ENCODE results near the gene CCDC157. TPM values are rescaled to one million over a fixed set of nuclear protein-coding genes. Genes with fewer than 3 reads are reported as not detected.
A peak's percentile ranks its signal among the peaks of the same experiment; 100 is the strongest.

The CCDC157 gene
- total RNA-seq, 4 donors from 2014 or later, result 0.41 to 1.4 (median 1.1) TPM

- TF ChIP-seq POLR2A (IDR thresholded peaks at IDR 0.05), result no peak
- in situ Hi-C loops (cut with MboI; ENCODE audit: low sequenced_read_pairs in 4 of 4), result no loop called here
- H3K4me1 ChIP-seq, result no peaks in the 10 kb centered on the region
- DNase-seq (no peak), ATAC-seq (no peak)
- H3K4me3 ChIP-seq, result no peak overlapping the region
- H3K27me3 ChIP-seq, result no peaks in the 10 kb centered on the region
- H3K27ac ChIP-seq, result no peak overlapping the region
- no peaks in the 10 kb centered on the region for H3K9me3 ChIP-seq
- H3K36me3 ChIP-seq, result peaks cover 0 to 45% of the 10 kb centered on the region in 2 donors
- intact Hi-C loops (cut with DNase I; ENCODE audit: low total_unique reads), result no loop called here
These were observed 57.8 kb downstream of the CCDC157 start for GRCh38 chr22:30414525-30415047.

DNA sequence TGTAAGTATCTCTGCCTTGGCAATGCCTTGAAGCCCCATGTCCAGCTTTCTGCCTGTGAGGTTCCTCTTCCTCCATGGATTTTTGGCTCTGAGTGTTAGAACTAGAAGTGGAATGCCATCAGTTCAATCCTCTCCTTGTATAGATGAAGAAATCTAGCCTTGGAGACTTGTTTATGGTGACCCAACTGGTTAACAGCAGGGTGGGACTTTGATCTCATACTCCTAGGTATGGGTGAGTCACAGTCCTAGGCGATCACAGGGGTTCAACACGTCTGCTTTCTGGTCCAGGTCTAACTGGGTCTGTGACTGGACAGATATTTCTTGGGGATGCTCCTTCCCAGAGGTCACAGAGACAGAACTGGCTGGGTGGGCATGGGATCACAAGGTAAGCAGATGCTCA lies 59.6 kb downstream of the CCDC157 start:
- in situ Hi-C loops (cut with MboI; ENCODE audit: low sequenced_read_pairs in 4 of 4) (no loop called here), intact Hi-C loops (cut with DNase I; ENCODE audit: low total_unique reads) (no loop called here)
- H3K27me3 ChIP-seq, result no peaks in the 10 kb centered on the region

GRCh38 chr22:30416837-30417236 lies 60.0 kb downstream of the CCDC157 start:
- TF ChIP-seq POLR2A (IDR thresholded peaks at IDR 0.05), result no peak
- TF ChIP-seq, protein P1, sequence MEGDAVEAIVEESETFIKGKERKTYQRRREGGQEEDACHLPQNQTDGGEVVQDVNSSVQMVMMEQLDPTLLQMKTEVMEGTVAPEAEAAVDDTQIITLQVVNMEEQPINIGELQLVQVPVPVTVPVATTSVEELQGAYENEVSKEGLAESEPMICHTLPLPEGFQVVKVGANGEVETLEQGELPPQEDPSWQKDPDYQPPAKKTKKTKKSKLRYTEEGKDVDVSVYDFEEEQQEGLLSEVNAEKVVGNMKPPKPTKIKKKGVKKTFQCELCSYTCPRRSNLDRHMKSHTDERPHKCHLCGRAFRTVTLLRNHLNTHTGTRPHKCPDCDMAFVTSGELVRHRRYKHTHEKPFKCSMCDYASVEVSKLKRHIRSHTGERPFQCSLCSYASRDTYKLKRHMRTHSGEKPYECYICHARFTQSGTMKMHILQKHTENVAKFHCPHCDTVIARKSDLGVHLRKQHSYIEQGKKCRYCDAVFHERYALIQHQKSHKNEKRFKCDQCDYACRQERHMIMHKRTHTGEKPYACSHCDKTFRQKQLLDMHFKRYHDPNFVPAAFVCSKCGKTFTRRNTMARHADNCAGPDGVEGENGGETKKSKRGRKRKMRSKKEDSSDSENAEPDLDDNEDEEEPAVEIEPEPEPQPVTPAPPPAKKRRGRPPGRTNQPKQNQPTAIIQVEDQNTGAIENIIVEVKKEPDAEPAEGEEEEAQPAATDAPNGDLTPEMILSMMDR (IDR thresholded peaks at IDR 0.05 in 4 of 5, conservative IDR thresholded peaks at IDR 0.05 in 1 of 5), result no peak
- intact Hi-C loops (cut with DNase I; ENCODE audit: low total_unique reads) (no loop called here), in situ Hi-C loops (cut with MboI; ENCODE audit: low sequenced_read_pairs in 4 of 4) (no loop called here)
- Histone ChIP-seq H3K9me3 (no peaks in the 10 kb centered on the region), H3K27me3 (no peaks in the 10 kb centered on the region), H3K4me3 (no peak overlapping the region), H3K36me3 (peaks cover 0 to 46% of the 10 kb centered on the region in 2 donors), H3K4me1 (peaks cover 3 to 6% of the 10 kb centered on the region in 2 donors), H3K27ac (no peak overlapping the region)
- DNase-seq (no peak), ATAC-seq (no peak)

More for the DNA sequence above, 59.6 kb downstream of the CCDC157 start:
- TF ChIP-seq, protein P1 (IDR thresholded peaks at IDR 0.05 in 4 of 5, conservative IDR thresholded peaks at IDR 0.05 in 1 of 5), result no peak
- TF ChIP-seq POLR2A (IDR thresholded peaks at IDR 0.05), result no peak
- Histone ChIP-seq H3K4me3 (no peak overlapping the region), H3K4me1 (peaks cover 0 to 2% of the 10 kb centered on the region in 2 donors), H3K9me3 (no peaks in the 10 kb centered on the region), H3K27ac (no peak overlapping the region), H3K36me3 (peaks cover 0 to 46% of the 10 kb centered on the region in 2 donors)
- ATAC-seq (no peak), DNase-seq (no peak)

DNA sequence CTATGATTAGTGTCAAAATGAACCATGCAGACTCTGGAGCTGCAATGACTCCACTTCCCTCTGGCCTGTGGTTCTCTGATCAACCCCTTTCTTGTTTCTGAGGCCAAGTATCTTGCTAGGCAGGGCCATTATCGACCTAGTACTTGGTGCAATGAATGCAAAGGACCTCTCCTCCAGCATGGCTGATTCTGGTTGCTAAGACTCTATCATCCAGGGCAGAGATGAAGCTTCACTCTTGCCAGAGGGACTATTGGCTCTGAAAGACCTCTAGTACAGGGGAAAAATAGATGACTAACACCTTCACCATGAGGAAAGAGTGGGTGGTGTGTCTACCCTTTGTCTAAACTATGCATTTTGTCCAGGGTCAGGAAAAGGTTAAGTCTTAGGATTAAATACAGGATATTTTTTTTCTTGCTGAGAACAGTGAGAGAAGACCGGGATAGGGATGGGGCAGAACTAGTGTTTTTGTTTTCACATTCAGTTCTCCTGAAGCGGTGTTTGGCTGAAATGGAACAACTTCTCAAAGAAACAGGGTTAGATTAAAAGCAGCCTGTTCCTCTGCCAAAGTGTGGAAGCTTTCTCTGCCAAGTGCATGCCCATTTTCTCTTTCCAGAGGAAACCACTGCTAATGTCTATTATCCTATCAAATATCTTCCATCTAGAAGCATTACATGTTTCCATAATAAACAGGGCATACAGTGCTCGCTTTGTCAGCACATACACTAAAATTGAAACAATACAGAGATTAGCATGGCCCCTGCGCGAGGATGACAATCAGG lies 63.7 kb downstream of the CCDC157 start:
- DNase-seq (no peak), ATAC-seq (no peak)
- TF ChIP-seq, protein P1 (IDR thresholded peaks at IDR 0.05 in 4 of 5, conservative IDR thresholded peaks at IDR 0.05 in 1 of 5), result no peak
- Histone ChIP-seq H3K4me3 (no peak overlapping the region), H3K27ac (peak overlapping the region in 1 of 4 donors; percentile 92), H3K4me1 (peaks cover 25 to 31% of the 10 kb centered on the region in 2 donors), H3K36me3 (peaks cover 0 to 41% of the 10 kb centered on the region in 2 donors), H3K27me3 (no peaks in the 10 kb centered on the region), H3K9me3 (no peaks in the 10 kb centered on the region)
- in situ Hi-C loops (cut with MboI; ENCODE audit: low sequenced_read_pairs in 4 of 4), result no loop called here
- intact Hi-C loops (cut with DNase I; ENCODE audit: low total_unique reads), result loop anchor here (5.0 to 10.0 kb wide), 3 partner anchors 274 to 1522 kb away; partner anchors contain the start of genes EWSR1, OSBP2, RHBDD3 and YWHAH

Data from gastrocnemius medialis (tissue), 4 donors.